Measurements from ENCODE around the gene SLC4A11.

SLC4A11 gene

GRCh38 chr20:3247638-3248037 lies 8.6 kb upstream of the SLC4A11 start:
- DNase-seq = no peak

- DNase-seq = no peak
These were observed 7.7 kb upstream of the SLC4A11 start for GRCh38 chr20:3246682-3247081.

GRCh38 chr20:3245711-3246110 lies 6.7 kb upstream of the SLC4A11 start:
- no peak for DNase-seq

GRCh38 chr20:3245156-3245555 lies 6.2 kb upstream of the SLC4A11 start:
- no peak for DNase-seq

- DNase-seq = no peak
These were observed 5.6 kb upstream of the SLC4A11 start for GRCh38 chr20:3244613-3245012.

GRCh38 chr20:3243718-3244358 lies 4.8 kb upstream of the SLC4A11 start:
- no peak for DNase-seq

- no peak for DNase-seq
These were observed 3.2 kb upstream of the SLC4A11 start for GRCh38 chr20:3242172-3242692.

- DNase-seq = no peak
These were observed 1.9 kb upstream of the SLC4A11 start for GRCh38 chr20:3240776-3241363.

- no peak for DNase-seq
These were observed 1.1 kb upstream of the SLC4A11 start for GRCh38 chr20:3239867-3240775.

GRCh38 chr20:3238616-3239025 lies 369 bp downstream of the SLC4A11 start:
- no peak for DNase-seq

GRCh38 chr20:3237958-3238615 lies 903 bp downstream of the SLC4A11 start:
- no peak for DNase-seq

- no peak for DNase-seq
These were observed 1.7 kb downstream of the SLC4A11 start for GRCh38 chr20:3237011-3237957.

- DNase-seq = no peak
These were observed 3.2 kb downstream of the SLC4A11 start for GRCh38 chr20:3235666-3236324.

- no peak for DNase-seq
These were observed 4.9 kb downstream of the SLC4A11 start for GRCh38 chr20:3233991-3234498.

GRCh38 chr20:3233131-3233990 lies 5.6 kb downstream of the SLC4A11 start:
- DNase-seq = no peak

- DNase-seq = no peak
These were observed 7.0 kb downstream of the SLC4A11 start for GRCh38 chr20:3231889-3232588.

- DNase-seq = no peak
These were observed 7.9 kb downstream of the SLC4A11 start for GRCh38 chr20:3231116-3231515.

GRCh38 chr20:3229798-3230197 lies 9.2 kb downstream of the SLC4A11 start:
- DNase-seq = no peak
